Activated CD8-positive, alpha-beta memory T cell treated with anti-CD3 and anti-CD28 coated beads for 36 hours (primary cell): ENCODE results near the gene CIAO2B. TPM values are rescaled to one million over a fixed set of nuclear protein-coding genes. Genes with fewer than 3 reads are reported as not detected.

Source experiments
- CTCF ChIA-PET: fragments of 350-600 bp; sonication (Branson Sonifier 250); formaldehyde crosslinking; loops from one replicate; lab custom pipeline; 2021; ENCODE audit warnings: antibody characterized with exemption; lab: Charles Lee
- POLR2A ChIA-PET: fragments of 350-600 bp; sonication (Branson Sonifier 250); formaldehyde crosslinking; loops from one replicate; lab custom pipeline; 2021; ENCODE audit warnings: antibody characterized with exemption; lab: Charles Lee
- total RNA-seq, 2 experiments: library from RNA; stranded (reverse); gene quantifications; one replicate each; pipeline ENCODE4 v1.2.3, GENCODE V29; 2021

CIAO2B gene
- total RNA-seq, 2 experiments from 2014 or later = 174 to 177 TPM

GRCh38 chr16:66891360-66891759 is 42.8 kb downstream of the CIAO2B start:
- ChIA-PET POLR2A (no interaction called here), CTCF (interaction anchor here (2.1 to 4.4 kb wide), 2 partner anchors 11 to 15 kb away, joined by 5 to 21 read pairs; partner anchors contain the start of gene PDP2)

DNA sequence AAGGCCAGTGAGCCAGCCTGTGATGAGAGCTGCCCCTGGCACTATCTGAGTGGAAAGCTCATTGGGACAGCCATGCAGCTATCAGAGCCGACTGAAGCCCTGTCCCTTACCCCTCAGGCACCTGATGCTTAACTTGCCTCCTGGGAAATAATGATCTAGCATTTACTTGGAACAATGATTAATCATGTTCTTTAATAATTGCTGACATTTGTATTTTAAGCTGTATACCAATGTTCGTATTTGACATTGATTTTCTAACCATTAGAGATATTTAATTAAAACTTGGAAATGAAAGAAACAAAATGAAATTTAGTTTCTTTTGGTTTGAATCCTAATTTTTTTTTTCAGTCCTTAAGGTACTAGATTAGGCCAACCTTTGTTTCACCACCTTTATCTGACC is 43.4 kb downstream of the CIAO2B start:
- ChIA-PET POLR2A (no interaction called here), CTCF (interaction anchor here (0.5 to 4.4 kb wide), 4 partner anchors 10 to 128 kb away, joined by 3 to 21 read pairs (median 4); partner anchors contain the start of gene PDP2)

DNA sequence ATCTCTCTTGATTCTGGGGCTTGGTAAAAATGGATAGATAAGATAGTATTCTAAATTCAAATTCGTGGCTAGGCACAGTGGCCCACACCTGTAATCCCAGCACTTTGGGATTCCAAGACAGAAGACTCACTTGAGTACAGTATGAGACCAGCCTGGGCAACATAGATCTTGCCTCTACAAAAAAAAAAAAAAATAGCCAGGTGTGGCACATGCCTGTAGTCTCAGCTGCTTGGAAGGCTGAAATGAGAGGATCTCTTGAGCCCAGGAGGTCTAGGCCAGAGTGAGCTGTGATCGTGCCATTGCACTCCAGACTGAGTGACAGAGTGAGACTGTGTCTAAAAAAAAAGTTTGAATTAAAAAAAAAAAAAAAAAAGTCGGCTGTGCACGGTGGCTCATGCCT is 44.6 kb downstream of the CIAO2B start:
- ChIA-PET CTCF (interaction anchor here (0.5 to 4.4 kb wide), 3 partner anchors 9 to 136 kb away, joined by 3 to 21 read pairs (median 3); partner anchors contain the start of gene PDP2), POLR2A (no interaction called here)

- ChIA-PET POLR2A (no interaction called here), CTCF (interaction anchor here (0.5 to 4.4 kb wide), 3 partner anchors 9 to 137 kb away, joined by 3 to 21 read pairs (median 3); partner anchors contain the start of gene PDP2)
Measured at GRCh38 chr16:66888647-66889615, 45.3 kb downstream of the CIAO2B start.

GRCh38 chr16:66886914-66887313 is 47.3 kb downstream of the CIAO2B start:
- ChIA-PET CTCF (no interaction called here), POLR2A (no interaction called here)

DNA sequence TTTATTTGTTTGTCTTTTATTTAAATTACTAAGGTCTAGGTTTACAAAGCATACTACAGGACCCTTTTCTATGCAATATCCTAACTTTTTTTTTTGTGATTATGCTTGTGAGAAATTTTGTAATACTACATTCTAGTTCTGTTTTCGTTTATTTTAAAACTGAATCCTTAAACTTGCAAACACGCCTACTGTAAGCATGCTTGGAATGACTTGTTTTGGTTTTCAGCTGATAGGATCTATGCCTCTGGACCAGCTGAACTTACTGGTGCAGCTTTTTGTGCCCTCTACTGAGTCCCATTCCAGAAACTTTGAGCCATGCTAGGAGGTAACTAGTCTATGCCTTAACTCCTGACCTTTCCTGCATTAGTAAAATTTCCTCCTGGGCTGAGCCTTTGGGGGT is 47.9 kb downstream of the CIAO2B start:
- POLR2A ChIA-PET = no interaction called here
- CTCF ChIA-PET = no interaction called here

GRCh38 chr16:66885491-66885890 is 48.7 kb downstream of the CIAO2B start:
- ChIA-PET CTCF (no interaction called here), POLR2A (no interaction called here)

- ChIA-PET CTCF (interaction anchor here (1.4 to 1.5 kb wide), 3 partner anchors 10 to 52 kb away, joined by 3 to 5 read pairs (median 4); partner anchors contain the start of gene NAE1), POLR2A (no interaction called here)
Measured at GRCh38 chr16:66882702-66883101, 51.5 kb downstream of the CIAO2B start.

Other genes starting within 250 kb of the CIAO2B start
- 1 to 10 TPM; 3.8 to 4.0 TPM for gene CMTM4, start 237.7 kb downstream of the CIAO2B start, total RNA-seq
- 10 to 100 TPM; 44.7 to 48.5 TPM for gene DYNC1LI2, start 182.8 kb downstream of the CIAO2B start, total RNA-seq
- gene TERB1, start 132.8 kb downstream of the CIAO2B start, total RNA-seq = under 1 TPM in 1 of 2 experiments, not detected in 1; 0.30 TPM
- gene NAE1, start 103.4 kb downstream of the CIAO2B start, total RNA-seq = 100 to 1,000 TPM; 111 to 122 TPM
- gene CA7, start 90.0 kb downstream of the CIAO2B start, total RNA-seq = not detected
- gene PDP2, start 53.9 kb downstream of the CIAO2B start, total RNA-seq = 10 to 100 TPM; 28.9 to 30.4 TPM
- not detected for gene CDH16, start 15.5 kb downstream of the CIAO2B start, total RNA-seq
- gene RRAD, start 8.9 kb downstream of the CIAO2B start, total RNA-seq = under 1 TPM; 0.32 to 0.50 TPM
- 10 to 100 TPM; 25.0 to 28.7 TPM for gene CES2, start 1.1 kb upstream of the CIAO2B start, total RNA-seq
- under 1 TPM; 0.31 to 0.57 TPM for gene CES3, start 26.9 kb upstream of the CIAO2B start, total RNA-seq
- 1 to 10 TPM; 4.5 to 5.2 TPM for gene CES4A, start 54.2 kb upstream of the CIAO2B start, total RNA-seq
- gene CBFB, start 94.7 kb upstream of the CIAO2B start, total RNA-seq = 100 to 1,000 TPM; 140 to 147 TPM
- gene PHAF1, start 175.5 kb upstream of the CIAO2B start, total RNA-seq = 10 to 100 TPM; 18.1 to 20.0 TPM
- gene B3GNT9, start 216.6 kb upstream of the CIAO2B start, total RNA-seq = 1 to 10 TPM; 2.0 to 2.1 TPM
- 10 to 100 TPM; 18.0 to 19.0 TPM for gene TRADD, start 225.5 kb upstream of the CIAO2B start, total RNA-seq
- gene FBXL8, start 225.6 kb upstream of the CIAO2B start, total RNA-seq = 10 to 100 TPM; 11.8 to 12.2 TPM
- gene HSF4, start 230.3 kb upstream of the CIAO2B start, total RNA-seq = 10 to 100 TPM in 1 of 2 experiments, 1 to 10 TPM in 1; 7.6 to 11.4 TPM
- gene NOL3, start 236.1 kb upstream of the CIAO2B start, total RNA-seq = 1 to 10 TPM; 4.9 to 5.2 TPM
- 10 to 100 TPM; 18.6 to 22.4 TPM for gene MATCAP1, start 249.6 kb upstream of the CIAO2B start, total RNA-seq